Astrocyte of the spinal cord (primary cell): ENCODE measurements around the gene SMCO4.

Experiments
- DNase-seq: peaks from one replicate; pipeline ENCODE4 v3.0.0; 2011; ENCODE audit warnings: low read depth, low spot score
- H3K4me3 ChIP-seq: 2 replicates; pipeline ENCODE4 v1.5.1; 2011; ENCODE audit warnings: low read depth, mild to moderate bottlenecking, low read length, moderate library complexity
- in situ Hi-C: cut with HindIII; loops from 2 replicates; pipeline ENCODE4 v1.10.0; 2017; ENCODE audit warnings: low sequenced_read_pairs
- TF ChIP-seq, protein P1 (sequence below): IDR thresholded peaks from 2 replicates; pipeline ENCODE4 v1.5.1; 2012; ENCODE audit warnings: low read depth, mild to moderate bottlenecking, low read length, inconsistent platforms

SMCO4 gene

DNA sequence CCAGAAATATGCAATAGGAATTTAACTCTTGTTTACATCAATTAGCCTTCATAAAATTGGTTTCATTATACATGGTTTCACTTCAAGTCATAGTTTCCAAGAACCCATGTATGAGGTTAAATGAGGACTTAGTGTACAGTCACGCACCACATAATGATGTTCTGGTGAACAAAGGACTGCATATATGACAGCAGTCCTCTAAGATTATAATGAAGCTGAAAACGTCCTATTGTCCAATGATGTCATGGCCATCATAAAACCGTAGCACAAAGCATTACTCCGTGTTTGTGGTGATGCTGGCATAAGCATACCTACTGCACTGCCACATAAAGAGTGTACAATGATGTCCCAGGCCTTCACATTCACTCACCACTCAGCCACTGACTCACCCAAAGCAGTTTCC is 31.1 kb downstream of the SMCO4 start:
- H3K4me3 ChIP-seq: no peak overlapping the region
- in situ Hi-C loops: no loop called here
- TF ChIP-seq, protein P1, sequence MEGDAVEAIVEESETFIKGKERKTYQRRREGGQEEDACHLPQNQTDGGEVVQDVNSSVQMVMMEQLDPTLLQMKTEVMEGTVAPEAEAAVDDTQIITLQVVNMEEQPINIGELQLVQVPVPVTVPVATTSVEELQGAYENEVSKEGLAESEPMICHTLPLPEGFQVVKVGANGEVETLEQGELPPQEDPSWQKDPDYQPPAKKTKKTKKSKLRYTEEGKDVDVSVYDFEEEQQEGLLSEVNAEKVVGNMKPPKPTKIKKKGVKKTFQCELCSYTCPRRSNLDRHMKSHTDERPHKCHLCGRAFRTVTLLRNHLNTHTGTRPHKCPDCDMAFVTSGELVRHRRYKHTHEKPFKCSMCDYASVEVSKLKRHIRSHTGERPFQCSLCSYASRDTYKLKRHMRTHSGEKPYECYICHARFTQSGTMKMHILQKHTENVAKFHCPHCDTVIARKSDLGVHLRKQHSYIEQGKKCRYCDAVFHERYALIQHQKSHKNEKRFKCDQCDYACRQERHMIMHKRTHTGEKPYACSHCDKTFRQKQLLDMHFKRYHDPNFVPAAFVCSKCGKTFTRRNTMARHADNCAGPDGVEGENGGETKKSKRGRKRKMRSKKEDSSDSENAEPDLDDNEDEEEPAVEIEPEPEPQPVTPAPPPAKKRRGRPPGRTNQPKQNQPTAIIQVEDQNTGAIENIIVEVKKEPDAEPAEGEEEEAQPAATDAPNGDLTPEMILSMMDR: no peak
- no peak for DNase-seq

DNA sequence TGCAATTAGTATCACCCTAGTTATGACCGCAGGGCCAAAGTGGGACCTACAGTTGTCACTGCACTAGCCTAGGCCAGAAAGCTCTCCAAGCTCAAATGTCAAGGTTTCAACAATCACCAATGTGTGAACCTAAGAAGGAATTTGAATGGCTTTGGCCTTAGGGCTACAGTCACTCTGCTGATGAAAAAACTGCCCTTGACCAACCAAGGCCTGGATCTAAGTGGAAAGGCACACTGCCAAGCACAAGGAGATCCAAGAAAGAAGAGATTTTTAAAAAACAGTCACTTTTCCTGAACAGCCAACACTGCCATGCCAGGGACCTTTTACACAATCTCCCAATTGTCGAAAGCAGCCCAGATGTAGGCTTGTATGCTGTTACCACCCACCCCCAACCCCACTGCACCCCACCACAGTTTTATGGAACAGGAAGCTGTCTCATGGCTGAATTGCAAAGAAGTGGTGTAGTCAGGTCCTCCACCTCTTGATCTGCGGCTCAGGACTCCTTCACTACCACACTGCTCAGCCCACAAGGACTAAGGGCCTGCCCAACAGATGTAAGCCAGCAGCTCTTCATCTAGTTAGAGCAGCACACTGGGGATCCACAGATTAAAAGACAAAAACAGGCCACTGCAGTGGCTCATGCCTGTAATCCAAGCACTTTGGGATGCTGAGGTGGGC is 32.9 kb downstream of the SMCO4 start:
- no peak for DNase-seq
- in situ Hi-C loops: no loop called here
- H3K4me3 ChIP-seq: no peak overlapping the region
- TF ChIP-seq, protein P1: no peak

DNA sequence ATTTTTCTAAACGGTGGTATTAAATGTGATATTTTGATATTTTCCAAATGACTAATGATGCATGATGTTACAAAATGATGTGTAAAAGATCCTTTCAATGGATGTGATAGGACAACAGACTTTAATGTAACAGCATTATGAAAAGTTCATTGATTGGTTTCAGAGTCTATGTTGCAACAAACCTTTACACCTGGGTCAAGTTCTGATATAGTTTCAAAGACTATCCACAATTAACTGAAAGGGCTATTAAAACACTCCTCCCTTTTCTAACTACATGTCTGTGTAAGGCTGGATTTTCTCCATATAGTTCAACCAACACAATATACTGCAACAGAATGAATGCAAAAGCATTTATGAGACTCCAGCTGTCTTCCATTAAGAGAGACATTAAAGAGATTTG is 35.7 kb downstream of the SMCO4 start:
- no peak overlapping the region for H3K4me3 ChIP-seq
- TF ChIP-seq, protein P1: no peak
- no peak for DNase-seq
- in situ Hi-C loops: no loop called here

DNA sequence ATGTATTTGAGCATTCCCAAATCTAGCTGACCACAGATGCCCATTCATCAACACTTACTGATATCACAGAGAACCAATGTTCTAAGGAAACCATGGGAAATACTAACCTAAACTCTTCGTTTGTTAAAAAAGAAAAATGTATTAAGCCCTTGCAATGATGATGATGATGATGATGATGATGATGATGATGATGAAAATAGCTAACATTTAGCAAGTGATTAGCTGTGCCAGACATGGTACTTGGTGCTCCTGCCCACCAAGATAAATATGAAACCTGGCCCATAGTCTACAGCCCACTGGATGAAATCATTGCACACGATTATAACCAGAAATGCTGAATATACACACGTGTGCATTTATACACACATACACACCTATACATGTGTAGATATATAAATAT is 37.5 kb downstream of the SMCO4 start:
- in situ Hi-C loops: no loop called here
- TF ChIP-seq, protein P1: no peak
- no peak for DNase-seq
- no peak overlapping the region for H3K4me3 ChIP-seq

DNA sequence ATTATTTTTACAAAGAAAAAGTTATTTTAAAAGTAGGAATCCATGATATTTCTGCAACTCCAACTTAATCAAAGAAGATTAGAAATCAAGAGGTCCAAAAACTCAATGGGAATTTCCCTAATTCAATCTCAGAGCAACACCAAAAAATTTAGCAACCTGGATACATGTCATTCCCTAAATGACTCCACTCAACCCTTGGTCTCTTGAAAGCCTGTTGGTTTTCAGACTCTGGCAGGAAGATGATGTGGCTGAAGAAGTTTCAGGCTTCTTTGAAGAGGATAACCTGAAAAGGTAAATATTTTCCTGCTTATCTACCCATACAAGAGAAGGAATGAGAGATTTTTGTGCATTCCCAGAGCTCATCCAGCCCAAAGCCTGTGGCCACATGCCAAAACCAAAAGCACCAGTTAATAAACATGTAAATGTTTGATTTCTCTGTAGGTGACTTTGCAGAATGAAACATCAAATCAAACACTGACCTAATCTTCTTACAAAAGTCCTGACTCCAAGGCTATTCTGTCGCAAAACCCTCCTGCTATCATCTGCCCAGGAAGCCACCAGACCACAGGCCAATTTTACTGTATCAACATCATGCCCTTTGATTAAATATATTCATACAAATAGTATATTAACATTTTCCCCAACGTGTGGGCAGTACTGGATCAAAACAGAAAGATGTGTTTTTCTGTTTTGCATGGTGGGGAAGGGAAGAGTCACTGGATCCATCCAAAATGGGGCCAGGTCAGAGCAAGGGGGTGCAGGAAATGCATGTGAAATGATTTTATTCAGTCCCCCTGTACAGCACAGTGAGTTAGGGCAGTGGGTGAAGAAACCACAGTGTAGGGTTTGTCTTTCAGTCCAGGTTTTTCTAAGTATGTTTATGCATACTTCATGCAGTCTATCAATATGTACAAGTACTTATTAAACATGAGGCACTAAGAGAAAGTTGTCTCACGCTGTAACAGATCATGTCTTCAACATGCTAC is 38.8 kb downstream of the SMCO4 start:
- no peak overlapping the region for H3K4me3 ChIP-seq
- DNase-seq: no peak
- in situ Hi-C loops: no loop called here
- TF ChIP-seq, protein P1: no peak

DNA sequence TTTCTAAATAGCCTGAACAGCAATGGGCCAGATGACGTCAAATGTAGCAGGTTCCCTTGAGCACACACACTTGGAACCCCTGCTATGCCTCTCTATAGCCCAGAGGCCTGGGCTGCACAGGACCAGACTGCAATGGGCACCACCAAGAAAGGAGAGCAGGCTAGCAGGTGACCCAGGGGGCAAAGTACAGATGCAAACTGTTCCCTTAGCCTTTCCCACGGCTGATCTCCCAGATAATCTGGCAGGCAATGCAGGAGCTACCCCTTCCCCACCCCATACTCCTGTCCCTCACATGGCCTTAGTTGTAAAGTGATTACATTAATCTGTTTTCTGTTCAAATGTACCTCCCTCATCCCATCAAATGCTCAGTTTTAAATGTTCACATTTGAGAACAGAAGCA is 41.3 kb downstream of the SMCO4 start:
- no peak for DNase-seq
- in situ Hi-C loops: no loop called here
- no peak overlapping the region for H3K4me3 ChIP-seq
- TF ChIP-seq, protein P1: no peak
